GM21737 (cell line): Measurements from ENCODE around the gene LNPEP.

Source experiments
- ATAC-seq: cut with Tn5 transposase; IDR thresholded peaks from one replicate; pipeline ENCODE4 v1.9.1; 2021; ENCODE audit warnings: mild to moderate bottlenecking, moderate library complexity; ENCODE audit not compliant: unreplicated experiment

The LNPEP gene

DNA sequence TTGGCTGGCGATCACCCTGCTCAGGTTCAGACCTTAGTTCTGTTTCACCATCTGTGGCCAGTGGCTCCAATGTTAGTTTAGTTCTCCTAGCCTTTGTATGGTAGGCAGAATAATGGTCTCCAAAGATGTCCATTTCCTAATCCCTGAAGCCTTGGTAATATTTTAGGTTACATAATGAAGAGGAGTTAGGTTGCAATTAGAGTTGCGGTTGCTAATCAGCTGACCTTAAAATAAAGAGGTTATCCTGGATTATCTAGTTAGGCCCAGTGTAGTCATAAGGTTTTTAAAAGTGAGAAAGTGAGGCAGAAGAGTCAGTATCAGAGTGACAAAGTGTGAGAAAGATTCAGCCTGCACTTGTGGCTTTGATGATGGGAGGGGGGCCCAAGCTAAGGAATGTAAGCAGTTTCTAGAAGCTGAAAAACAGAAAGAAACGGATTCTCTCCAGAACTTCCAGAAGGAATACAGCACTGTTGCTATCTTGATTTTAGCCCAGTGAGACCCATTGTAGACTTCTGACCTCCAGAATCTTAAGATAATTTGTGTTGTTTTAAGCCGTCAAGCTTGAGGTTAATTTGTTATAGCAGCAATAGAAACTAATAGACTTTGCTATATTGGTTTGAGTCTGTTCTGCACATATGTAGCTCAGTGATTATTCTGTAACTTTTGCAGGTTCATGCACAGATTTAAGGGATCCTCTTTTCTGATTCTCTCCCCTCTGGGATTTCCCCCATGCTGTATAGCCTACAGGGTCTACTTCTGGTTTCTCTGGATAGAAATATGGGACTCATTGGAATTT is 21.6 kb downstream of the LNPEP start:
- peak; percentile 36 for ATAC-seq

DNA sequence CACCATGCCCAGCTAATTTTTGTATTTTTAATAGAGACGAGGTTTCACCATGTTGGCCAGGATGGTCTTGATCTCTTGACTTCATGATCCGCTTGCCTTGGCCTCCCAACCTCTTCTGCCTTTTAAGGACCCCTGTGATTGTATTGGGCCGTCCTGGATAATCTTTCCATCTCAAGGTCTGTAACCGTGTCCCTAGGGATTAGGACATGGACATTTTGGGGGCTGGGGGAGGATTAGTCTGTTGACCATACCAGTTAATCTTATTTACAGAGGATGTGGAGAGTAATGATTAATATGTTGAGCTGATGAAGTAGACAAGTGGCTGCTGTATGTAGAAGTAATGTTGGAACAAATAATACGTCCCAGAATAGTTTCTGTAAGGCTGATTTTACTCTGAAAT is 23.1 kb downstream of the LNPEP start:
- ATAC-seq: no peak

- peak; percentile 46 for ATAC-seq
These were observed 25.2 kb downstream of the LNPEP start for GRCh38 chr5:96961053-96961452.

DNA sequence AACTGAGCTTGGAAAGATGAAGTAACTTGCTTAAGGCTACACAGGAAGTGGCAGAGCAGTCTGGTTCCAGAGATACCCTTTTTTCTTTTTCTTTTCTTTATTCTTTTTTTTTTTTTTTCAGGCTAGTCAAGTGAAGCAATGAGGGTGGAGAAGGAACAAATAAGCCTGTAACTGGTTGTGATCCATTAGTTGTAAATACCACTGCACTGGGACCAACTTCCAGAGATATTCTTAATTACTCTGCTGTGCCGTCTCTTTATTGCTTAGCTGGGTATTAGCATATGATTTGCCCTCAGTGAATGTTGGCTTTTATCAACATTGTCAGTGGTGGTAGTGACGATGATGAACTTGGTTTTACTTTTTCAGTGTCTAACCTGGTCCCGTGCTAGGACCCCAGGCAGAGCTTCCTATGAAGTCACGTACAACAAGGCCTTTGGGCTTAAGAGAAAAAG is 26.7 kb downstream of the LNPEP start:
- ATAC-seq: no peak

DNA sequence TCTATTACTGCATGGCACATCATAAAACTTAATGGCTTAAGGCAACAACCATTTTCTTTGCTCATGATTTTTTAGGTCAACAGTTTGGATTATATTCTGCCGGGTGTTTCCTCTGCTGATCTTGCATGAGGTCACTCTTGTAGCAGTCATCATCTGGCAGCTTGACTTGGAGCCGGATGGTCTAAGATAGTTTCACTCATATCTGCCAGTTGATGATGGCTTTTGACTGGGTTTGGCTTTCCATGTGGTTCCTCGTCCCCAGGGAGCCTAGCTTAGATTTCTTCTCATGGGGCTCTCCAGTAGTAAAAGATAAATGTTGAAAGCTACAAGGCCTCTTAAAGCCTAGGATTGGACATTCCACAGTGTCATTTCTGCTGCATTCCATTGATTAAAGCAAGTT is 27.4 kb downstream of the LNPEP start:
- ATAC-seq: peak; percentile 45

GRCh38 chr5:96966801-96967200 is 30.9 kb downstream of the LNPEP start:
- no peak for ATAC-seq

GRCh38 chr5:96967400-96967799 is 31.5 kb downstream of the LNPEP start:
- ATAC-seq: no peak

GRCh38 chr5:96968074-96968473 is 32.2 kb downstream of the LNPEP start:
- ATAC-seq: no peak

DNA sequence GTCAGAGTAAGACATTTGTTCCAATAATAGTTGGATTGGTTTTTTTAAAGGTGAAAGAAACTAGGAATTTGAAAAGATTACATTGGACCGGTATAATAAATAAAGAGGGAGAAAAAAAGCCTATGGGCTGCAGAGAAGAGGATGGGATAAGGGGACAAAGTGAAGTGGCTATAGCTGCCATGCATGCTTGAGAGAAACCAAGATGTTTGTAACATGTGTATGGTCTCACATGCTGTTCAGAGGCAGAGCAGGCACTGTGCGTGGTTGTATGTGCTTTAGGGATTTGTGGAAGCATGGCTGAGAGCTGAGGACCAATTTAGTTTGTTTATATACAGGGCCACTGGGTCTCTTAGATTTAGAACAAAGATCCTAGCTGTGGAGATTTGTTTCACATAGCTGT is 32.7 kb downstream of the LNPEP start:
- no peak for ATAC-seq

DNA sequence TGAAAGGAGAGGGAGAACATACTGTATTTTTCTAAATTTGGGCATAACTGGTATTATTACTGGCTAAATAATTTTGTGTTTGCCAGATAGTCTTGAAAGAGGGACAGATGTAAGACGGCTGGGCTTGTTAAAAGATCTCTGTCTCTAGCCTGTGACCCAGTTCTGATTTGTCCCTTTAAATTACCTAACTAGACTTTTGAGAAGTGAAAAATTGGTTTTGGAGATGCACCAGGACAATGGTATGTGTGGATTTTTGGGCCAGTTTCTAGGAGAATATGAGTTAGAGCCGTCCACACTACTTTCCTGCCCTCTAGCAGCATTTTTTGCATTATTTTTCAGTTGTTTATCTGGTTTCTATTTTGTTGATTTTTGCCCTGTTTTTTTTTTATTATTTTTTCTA is 33.5 kb downstream of the LNPEP start:
- no peak for ATAC-seq

- no peak for ATAC-seq
These were observed 36.9 kb downstream of the LNPEP start for GRCh38 chr5:96972599-96973334.

DNA sequence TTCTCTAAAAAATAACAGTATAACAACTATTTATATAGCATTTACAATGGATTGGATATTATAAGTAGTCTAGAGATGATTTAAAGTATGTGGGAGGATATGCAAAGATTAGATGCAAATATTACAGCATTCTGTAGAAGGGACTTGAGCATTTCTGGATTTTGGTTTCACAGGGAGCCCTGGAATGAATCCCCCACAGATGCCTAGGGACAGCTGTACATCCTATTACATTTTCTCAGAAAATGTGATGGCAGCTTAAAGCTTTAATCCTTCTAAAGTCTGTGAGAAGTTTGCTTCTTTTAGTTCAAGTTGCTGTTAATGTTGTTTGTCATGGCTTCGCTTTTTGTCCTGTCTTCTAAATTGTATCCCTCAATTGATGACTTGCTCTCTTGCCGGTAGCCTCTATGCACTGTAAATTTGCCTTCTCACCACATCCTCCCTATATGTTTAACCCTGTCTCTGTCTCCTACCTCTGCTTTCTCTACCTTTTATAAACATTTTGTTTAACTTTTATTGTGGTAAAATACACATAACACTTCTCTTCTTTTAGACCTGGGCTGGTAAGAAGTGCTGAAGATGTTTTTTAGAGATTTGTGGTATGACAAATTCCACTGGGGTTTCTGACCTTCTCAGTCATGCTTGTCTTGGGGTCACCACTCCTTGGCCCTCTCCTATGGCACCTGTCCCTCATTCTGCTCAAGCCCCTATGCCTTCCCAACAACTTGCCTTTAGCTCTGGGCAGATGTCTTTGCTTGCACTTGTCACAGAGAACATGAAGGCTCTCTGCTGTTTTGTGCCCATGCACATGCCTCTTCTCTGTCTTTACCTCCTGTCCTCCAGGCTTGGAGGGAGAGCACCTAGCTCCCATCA is 37.9 kb downstream of the LNPEP start:
- no peak for ATAC-seq

GRCh38 chr5:96975656-96976055 is 39.8 kb downstream of the LNPEP start:
- ATAC-seq: no peak

DNA sequence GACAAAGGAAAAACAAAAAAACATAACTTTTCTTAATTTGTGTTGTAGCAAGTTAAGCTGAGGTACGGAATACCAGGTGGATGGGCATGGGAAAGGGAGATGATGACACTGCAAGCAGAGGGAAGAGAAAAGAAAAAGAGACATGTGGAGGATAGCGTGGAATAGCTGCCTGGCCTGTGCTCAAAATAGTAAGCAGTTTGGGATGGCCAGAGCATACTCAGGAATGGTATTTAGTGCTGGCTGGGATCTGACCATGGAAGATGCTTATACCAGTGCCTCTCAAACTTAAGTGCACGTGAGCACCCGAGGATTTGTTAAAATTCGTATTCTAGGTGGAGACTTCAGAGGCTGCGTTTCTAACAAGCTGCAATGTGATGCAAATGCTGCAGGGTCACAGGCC is 41.3 kb downstream of the LNPEP start:
- ATAC-seq: no peak

- no peak for ATAC-seq
These were observed 43.1 kb downstream of the LNPEP start for GRCh38 chr5:96978812-96979449.

GRCh38 chr5:96984506-96985192 is 48.8 kb downstream of the LNPEP start:
- ATAC-seq: no peak

- ATAC-seq: no peak
These were observed 50.6 kb downstream of the LNPEP start for GRCh38 chr5:96986450-96986849.

DNA sequence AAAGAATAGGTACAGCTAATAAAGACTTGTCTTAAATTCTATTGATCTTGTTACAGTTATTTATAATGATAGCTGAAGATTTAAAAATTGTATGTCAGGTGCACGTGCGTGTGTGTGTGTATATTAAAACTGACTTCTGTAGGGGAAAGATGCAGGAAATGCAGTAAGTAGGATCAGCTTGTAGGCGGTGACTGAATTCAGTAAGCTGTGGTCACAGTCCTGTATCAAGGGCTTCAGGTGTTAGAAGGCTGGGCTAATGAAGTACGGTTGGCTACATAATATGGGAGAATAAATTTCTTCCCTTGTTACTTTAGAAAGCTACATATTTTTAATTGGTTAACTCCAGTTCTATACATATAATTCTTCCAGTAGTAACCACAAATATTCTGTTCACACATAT is 54.2 kb downstream of the LNPEP start:
- ATAC-seq: no peak

DNA sequence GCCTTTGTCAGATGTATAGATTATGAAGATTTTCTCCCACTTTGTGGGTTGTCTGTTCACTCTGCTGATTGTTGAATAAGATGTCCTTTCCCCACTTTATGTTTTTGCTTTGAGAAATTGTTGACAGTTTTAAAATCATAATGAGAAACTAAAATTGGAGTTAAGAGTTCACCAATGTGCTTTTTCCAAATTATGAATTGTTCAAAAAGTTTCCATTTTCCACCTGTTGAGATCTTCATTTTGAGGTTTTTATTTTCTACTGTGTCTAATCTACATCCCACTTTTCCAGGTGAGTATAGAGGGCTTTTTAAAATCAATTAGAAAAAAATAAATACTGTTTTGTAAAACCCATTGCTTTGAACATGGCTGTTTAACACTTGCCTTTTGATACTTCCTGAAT is 55.8 kb downstream of the LNPEP start:
- no peak for ATAC-seq

GRCh38 chr5:96993760-96994159 is 57.9 kb downstream of the LNPEP start:
- ATAC-seq: no peak
